Adipocyte (in vitro differentiated cells): ENCODE data around the gene TRPM3.

Experiments used
- DNase-seq: peaks from one replicate; pipeline ENCODE4 v3.0.0-alpha.2; 2015; ENCODE audit warnings: low read depth
- H3K27me3 ChIP-seq: replicated peaks from 2 replicates; pipeline ENCODE4 v1.7.0; 2013; ENCODE audit warnings: mild to moderate bottlenecking, low read length, moderate library complexity; ENCODE audit not compliant: control insufficient read depth, insufficient read depth
- H3K36me3 ChIP-seq: 2 replicates; pipeline ENCODE4 v1.7.0; 2013; ENCODE audit warnings: low read length, mild to moderate bottlenecking, moderate library complexity; ENCODE audit not compliant: control insufficient read depth, insufficient read depth, severe bottlenecking
- H3K4me1 ChIP-seq: 2 replicates; pipeline ENCODE4 v1.7.0; 2013; ENCODE audit warnings: mild to moderate bottlenecking, low read length, moderate library complexity; ENCODE audit not compliant: control insufficient read depth, insufficient read depth
- H3K4me3 ChIP-seq: 2 replicates; pipeline ENCODE4 v1.7.0; 2013; ENCODE audit warnings: mild to moderate bottlenecking, low read length, moderate library complexity
- H3K9ac ChIP-seq: 2 replicates; pipeline ENCODE4 v1.7.0; 2013; ENCODE audit warnings: mild to moderate bottlenecking, low read length, moderate library complexity
- H3K9me3 ChIP-seq: 2 replicates; pipeline ENCODE4 v1.7.0; 2013; ENCODE audit warnings: mild to moderate bottlenecking, low read length, moderate library complexity; ENCODE audit not compliant: control insufficient read depth

TRPM3 gene

GRCh38 chr9:70551801-70552200 is 569.6 kb downstream of the TRPM3 start:
- Histone ChIP-seq H3K4me1 (peaks cover 16% of the 10 kb centered on the region), H3K9me3 (no peaks in the 10 kb centered on the region), H3K27me3 (no peaks in the 10 kb centered on the region), H3K9ac (no peak overlapping the region), H3K36me3 (no peaks in the 10 kb centered on the region), H3K4me3 (no peak overlapping the region)
- no peak for DNase-seq

- H3K27me3 ChIP-seq, result no peaks in the 10 kb centered on the region
- no peak overlapping the region for H3K4me3 ChIP-seq
- no peaks in the 10 kb centered on the region for H3K9me3 ChIP-seq
- H3K4me1 ChIP-seq, result peaks cover 16% of the 10 kb centered on the region
- H3K9ac ChIP-seq, result no peak overlapping the region
- no peaks in the 10 kb centered on the region for H3K36me3 ChIP-seq
- no peak for DNase-seq
Observed at GRCh38 chr9:70551396-70551795, 570.0 kb downstream of the TRPM3 start.

- no peak overlapping the region for H3K4me3 ChIP-seq
- no peaks in the 10 kb centered on the region for H3K27me3 ChIP-seq
- no peak for DNase-seq
- no peaks in the 10 kb centered on the region for H3K9me3 ChIP-seq
- H3K4me1 ChIP-seq, result peaks cover 18% of the 10 kb centered on the region
- H3K9ac ChIP-seq, result no peak overlapping the region
- H3K36me3 ChIP-seq, result no peaks in the 10 kb centered on the region
Observed at GRCh38 chr9:70549926-70550325, 571.5 kb downstream of the TRPM3 start.

GRCh38 chr9:70542311-70542931 is 579.0 kb downstream of the TRPM3 start:
- no peak for DNase-seq
- no peak overlapping the region for H3K4me3 ChIP-seq

GRCh38 chr9:70540016-70540415 is 581.4 kb downstream of the TRPM3 start:
- Histone ChIP-seq H3K9ac (no peak overlapping the region), H3K4me3 (no peak overlapping the region), H3K36me3 (no peaks in the 10 kb centered on the region), H3K27me3 (no peaks in the 10 kb centered on the region), H3K4me1 (peaks cover 11% of the 10 kb centered on the region), H3K9me3 (no peaks in the 10 kb centered on the region)
- DNase-seq, result no peak

More at GRCh38 chr9:70542311-70542931, 579.0 kb downstream of the TRPM3 start:
- Histone ChIP-seq H3K36me3 (no peaks in the 10 kb centered on the region), H3K4me1 (peaks cover 6% of the 10 kb centered on the region), H3K9me3 (no peaks in the 10 kb centered on the region), H3K27me3 (no peaks in the 10 kb centered on the region), H3K9ac (no peak overlapping the region)

GRCh38 chr9:70539526-70539925 is 581.9 kb downstream of the TRPM3 start:
- no peaks in the 10 kb centered on the region for H3K27me3 ChIP-seq
- no peaks in the 10 kb centered on the region for H3K9me3 ChIP-seq
- no peak overlapping the region for H3K9ac ChIP-seq
- no peaks in the 10 kb centered on the region for H3K36me3 ChIP-seq
- peaks cover 8% of the 10 kb centered on the region for H3K4me1 ChIP-seq
- peak; percentile 52 for DNase-seq
- H3K4me3 ChIP-seq, result no peak overlapping the region

GRCh38 chr9:70539001-70539400 is 582.4 kb downstream of the TRPM3 start:
- DNase-seq, result no peak
- Histone ChIP-seq H3K36me3 (no peaks in the 10 kb centered on the region), H3K4me1 (peaks cover 8% of the 10 kb centered on the region), H3K9me3 (no peaks in the 10 kb centered on the region), H3K9ac (no peak overlapping the region), H3K27me3 (no peaks in the 10 kb centered on the region), H3K4me3 (no peak overlapping the region)

- Histone ChIP-seq H3K4me3 (no peak overlapping the region), H3K9me3 (no peaks in the 10 kb centered on the region), H3K4me1 (peaks cover 8% of the 10 kb centered on the region), H3K27me3 (no peaks in the 10 kb centered on the region), H3K9ac (no peak overlapping the region), H3K36me3 (no peaks in the 10 kb centered on the region)
- no peak for DNase-seq
Observed at GRCh38 chr9:70537084-70537483, 584.3 kb downstream of the TRPM3 start.

GRCh38 chr9:70535546-70536323 is 585.7 kb downstream of the TRPM3 start:
- Histone ChIP-seq H3K4me1 (peaks cover 19% of the 10 kb centered on the region), H3K9ac (no peak overlapping the region)
- no peak for DNase-seq

GRCh38 chr9:70534471-70534870 is 587.0 kb downstream of the TRPM3 start:
- H3K4me3 ChIP-seq, result no peak overlapping the region
- no peak overlapping the region for H3K9ac ChIP-seq
- H3K36me3 ChIP-seq, result no peaks in the 10 kb centered on the region
- H3K27me3 ChIP-seq, result no peaks in the 10 kb centered on the region
- peaks cover 19% of the 10 kb centered on the region for H3K4me1 ChIP-seq
- DNase-seq, result peak; percentile 39
- H3K9me3 ChIP-seq, result no peaks in the 10 kb centered on the region

More at GRCh38 chr9:70535546-70536323, 585.7 kb downstream of the TRPM3 start:
- Histone ChIP-seq H3K9me3 (no peaks in the 10 kb centered on the region), H3K27me3 (no peaks in the 10 kb centered on the region), H3K36me3 (no peaks in the 10 kb centered on the region), H3K4me3 (no peak overlapping the region)

GRCh38 chr9:70534061-70534460 is 587.4 kb downstream of the TRPM3 start:
- Histone ChIP-seq H3K9me3 (no peaks in the 10 kb centered on the region), H3K36me3 (no peaks in the 10 kb centered on the region), H3K4me3 (no peak overlapping the region), H3K27me3 (no peaks in the 10 kb centered on the region), H3K4me1 (peaks cover 23% of the 10 kb centered on the region), H3K9ac (no peak overlapping the region)
- peak; percentile 40 for DNase-seq
